H9 (cell line): ENCODE results near the gene KCNJ10. TPM values are rescaled to one million over a fixed set of nuclear protein-coding genes. Genes with fewer than 3 reads are reported as not detected.

Experiments used
- DNase-seq: peaks from one replicate; pipeline ENCODE4 v3.0.0-alpha.2; 2017
- H2AFZ ChIP-seq: one replicate; pipeline ENCODE4 v1.6.1; 2013; ENCODE audit warnings: mild to moderate bottlenecking, low read length, control low read depth, moderate library complexity
- H2AK5ac ChIP-seq: 2 replicates; pipeline ENCODE4 v1.6.1; 2013; ENCODE audit warnings: low read length, control low read depth, mixed read lengths; ENCODE audit not compliant: insufficient read length
- H2BK120ac ChIP-seq: one replicate; pipeline ENCODE4 v1.6.1; 2013; ENCODE audit warnings: low read depth, mild to moderate bottlenecking, low read length, control low read depth, inconsistent platforms; ENCODE audit not compliant: poor library complexity, severe bottlenecking
- H2BK12ac ChIP-seq: 2 replicates; pipeline ENCODE4 v1.6.1; 2013; ENCODE audit warnings: low read length, control low read depth, mixed read lengths, low read depth; ENCODE audit not compliant: insufficient read length
- H2BK15ac ChIP-seq: 2 replicates; pipeline ENCODE4 v1.6.1; 2013; ENCODE audit warnings: low read depth, low read length, control low read depth
- H2BK20ac ChIP-seq: one replicate; pipeline ENCODE4 v1.6.1; 2013; ENCODE audit warnings: low read depth, mild to moderate bottlenecking, low read length, control low read depth, inconsistent platforms; ENCODE audit not compliant: poor library complexity, severe bottlenecking
- H2BK5ac ChIP-seq: 2 replicates; pipeline ENCODE4 v1.6.1; 2013; ENCODE audit warnings: low read length, control low read depth, mixed read lengths; ENCODE audit not compliant: insufficient read length
- H3K14ac ChIP-seq: 2 replicates; pipeline ENCODE4 v1.6.1; 2013; ENCODE audit warnings: low read length, control low read depth; ENCODE audit not compliant: insufficient read depth
- H3K18ac ChIP-seq: 2 replicates; pipeline ENCODE4 v1.6.1; 2013; ENCODE audit warnings: low read depth, mild to moderate bottlenecking, mixed read lengths, low read length, control low read depth; ENCODE audit not compliant: insufficient read length
- H3K23ac ChIP-seq: 2 replicates; pipeline ENCODE4 v1.6.1; 2013; ENCODE audit warnings: low read length, control low read depth, mixed read lengths, low read depth; ENCODE audit not compliant: insufficient read length
- H3K23me2 ChIP-seq: 2 replicates; pipeline ENCODE4 v1.6.1; 2013; ENCODE audit warnings: low read depth, mild to moderate bottlenecking, mixed read lengths, low read length, control low read depth; ENCODE audit not compliant: insufficient read length, poor library complexity, severe bottlenecking
- H3K27ac ChIP-seq: 2 replicates; pipeline ENCODE4 v1.5.1; 2013; ENCODE audit warnings: low read length, control low read depth, mixed read lengths, low read depth; ENCODE audit not compliant: insufficient read length
- H3K27me3 ChIP-seq: 2 replicates; pipeline ENCODE4 v1.6.1; 2013; ENCODE audit warnings: low read length, control low read depth, inconsistent platforms; ENCODE audit not compliant: insufficient read depth
- H3K4ac ChIP-seq: 2 replicates; pipeline ENCODE4 v1.6.1; 2013; ENCODE audit warnings: low read depth, mild to moderate bottlenecking, control low read depth, inconsistent platforms, low read length, moderate library complexity
- H3K4me1 ChIP-seq: 2 replicates; pipeline ENCODE4 v1.6.1; 2013; ENCODE audit warnings: low read length, control low read depth, inconsistent platforms; ENCODE audit not compliant: insufficient read depth
- H3K4me2 ChIP-seq: 2 replicates; pipeline ENCODE4 v1.6.1; 2013; ENCODE audit warnings: low read length, control low read depth, mixed read lengths; ENCODE audit not compliant: insufficient read length, insufficient read depth
- H3K56ac ChIP-seq: 2 replicates; pipeline ENCODE4 v1.6.1; 2013; ENCODE audit warnings: low read depth, mild to moderate bottlenecking, mixed read lengths, low read length, control low read depth; ENCODE audit not compliant: insufficient read length
- H3K79me1 ChIP-seq: 2 replicates; pipeline ENCODE4 v1.6.1; 2013; ENCODE audit warnings: low read depth, mild to moderate bottlenecking, moderate library complexity, low read length, control low read depth, inconsistent platforms; ENCODE audit not compliant: insufficient read depth, poor library complexity, severe bottlenecking
- H3K79me2 ChIP-seq: 2 replicates; pipeline ENCODE4 v1.6.1; 2013; ENCODE audit warnings: low read length, control low read depth, inconsistent platforms; ENCODE audit not compliant: insufficient read depth
- H3K9ac ChIP-seq: 2 replicates; pipeline ENCODE4 v1.6.1; 2013; ENCODE audit warnings: low read length, control low read depth, mixed read lengths; ENCODE audit not compliant: insufficient read length; ENCODE audit errors: extremely low read depth
- H3K9me3 ChIP-seq: one replicate; pipeline ENCODE4 v1.6.1; 2013; ENCODE audit warnings: low read depth, low read length, inconsistent platforms; ENCODE audit not compliant: control insufficient read depth
- H3T11ph ChIP-seq: one replicate; pipeline ENCODE4 v1.6.1; 2013; ENCODE audit warnings: mild to moderate bottlenecking, low read length, control low read depth, inconsistent platforms
- H4K20me1 ChIP-seq: one replicate; pipeline ENCODE4 v1.6.1; 2013; ENCODE audit not compliant: control insufficient read depth, insufficient read length, insufficient read depth
- H4K5ac ChIP-seq: 2 replicates; pipeline ENCODE4 v1.6.1; 2013; ENCODE audit warnings: low read depth, mild to moderate bottlenecking, mixed read lengths, low read length, control low read depth; ENCODE audit not compliant: insufficient read length
- H4K8ac ChIP-seq: replicated peaks from 2 replicates; pipeline ENCODE4 v1.6.1; 2013; ENCODE audit warnings: low read length, control low read depth, mixed read lengths, low read depth; ENCODE audit not compliant: insufficient read length
- H4K91ac ChIP-seq: 2 replicates; pipeline ENCODE4 v1.6.1; 2013; ENCODE audit warnings: low read depth, mild to moderate bottlenecking, moderate library complexity, mixed read lengths, low read length, control low read depth; ENCODE audit not compliant: insufficient read length
- H3K27ac Mint-ChIP-seq, 3 experiments: 2 replicates in 2 of 3; 3 replicates in 1 of 3; pipeline ENCODE4 v1.8.0; 2020 to 2021; ENCODE audit warnings: mixed read lengths in 3 of 3, mild to moderate bottlenecking in 1 of 3, moderate library complexity in 1 of 3
- H3K27me3 Mint-ChIP-seq: 2 replicates; pipeline ENCODE4 v1.8.0; 2021; ENCODE audit warnings: low read depth, mild to moderate bottlenecking, moderate library complexity, mixed read lengths
- H3K36me3 Mint-ChIP-seq, 3 experiments: 2 replicates in 2 of 3; 3 replicates in 1 of 3; pipeline ENCODE4 v1.8.0; 2020 to 2021; ENCODE audit warnings: low read depth in 3 of 3, mixed read lengths in 3 of 3; ENCODE audit not compliant: insufficient read depth in 1 of 3
- H3K4me1 Mint-ChIP-seq, 2 experiments: 2 replicates each; pipeline ENCODE4 v1.8.0; 2020; ENCODE audit warnings: mixed read lengths in 2 of 2
- H3K4me3 Mint-ChIP-seq, 2 experiments: 2 replicates in 1 of 2; 3 replicates in 1 of 2; pipeline ENCODE4 v1.8.0; 2020 to 2021; ENCODE audit warnings: mild to moderate bottlenecking in 2 of 2, mixed read lengths in 2 of 2, moderate library complexity in 1 of 2
- H3K9me3 Mint-ChIP-seq, 2 experiments: 2 replicates in 1 of 2; 3 replicates in 1 of 2; pipeline ENCODE4 v1.8.0; 2020; ENCODE audit warnings: mild to moderate bottlenecking in 2 of 2, mixed read lengths in 2 of 2, moderate library complexity in 1 of 2
- WGBS: extraction: QIAGEN DNeasy Blood & Tissue Kit; methylation state at CpG from one replicate; pipeline ENCODE4 v1.1.7; 2013; ENCODE audit warnings: missing lambda C conversion rate, low lambda C conversion rate, mixed read lengths; ENCODE audit not compliant: insufficient read length; ENCODE audit errors: extremely low coverage; 5-methylcytosine and 5-hydroxymethylcytosine counted together
- total RNA-seq: library from RNA; stranded (reverse); gene quantifications from 2 replicates; pipeline ENCODE4 v1.2.1, GENCODE V29; 2021
- TF ChIP-seq, protein P1 (sequence below): fragments of 200-600 bp; sonication (generic); conservative IDR thresholded peaks from 3 replicates; pipeline ENCODE4 v1.8.0; 2021; ENCODE audit warnings: antibody characterized with exemption, mild to moderate bottlenecking

The KCNJ10 gene
- total RNA-seq, 1 experiment from 2014 or later = 0.44 TPM

DNA sequence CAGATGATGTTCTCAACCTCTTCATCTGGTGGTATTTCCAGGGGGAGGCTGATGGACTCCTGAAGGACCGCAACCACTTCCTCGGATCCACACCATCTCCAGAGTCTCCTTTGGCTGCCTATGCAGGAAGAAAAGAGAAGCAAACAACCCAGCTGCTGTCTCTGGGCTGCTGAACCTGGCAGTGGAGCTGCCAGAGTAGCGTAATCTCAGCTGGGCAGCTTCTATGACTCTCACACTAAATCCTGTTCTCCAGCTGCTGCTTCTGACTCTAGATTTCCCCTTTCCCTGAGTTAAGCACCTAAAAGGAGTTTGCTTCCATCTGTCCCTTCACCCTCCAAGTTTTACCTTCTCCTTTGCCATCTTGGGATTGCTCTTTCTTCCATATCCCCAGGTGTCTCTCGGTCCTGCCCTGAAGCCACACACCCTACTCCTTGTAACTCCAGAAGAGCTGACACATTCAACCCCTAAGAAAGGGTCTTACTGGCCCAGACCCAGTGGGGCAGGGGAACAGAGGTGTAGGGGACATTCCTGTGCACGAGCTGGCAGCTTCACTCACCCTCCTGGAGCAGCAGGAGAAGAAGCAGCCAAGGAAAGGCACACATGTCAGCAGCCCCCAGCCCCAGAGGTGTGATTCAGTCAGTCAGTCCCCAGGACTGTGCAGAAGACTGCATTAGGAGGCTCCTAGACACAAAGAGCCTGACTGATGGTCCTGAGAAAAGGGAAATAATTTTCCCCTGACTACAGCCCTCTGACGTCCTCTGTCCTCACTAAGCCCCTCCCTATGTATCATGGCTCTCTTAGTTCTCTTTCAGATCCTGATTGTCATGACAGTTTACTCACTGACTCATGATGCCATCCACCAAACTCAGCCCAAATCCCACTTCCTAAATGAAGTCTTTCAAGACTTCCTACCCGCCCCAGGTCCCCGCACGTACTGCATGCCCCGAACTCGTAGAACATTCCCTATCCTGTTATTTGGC is 116.1 kb downstream of the KCNJ10 start, which contains the start of gene SLAMF9:
Gene SLAMF9, minus strand, starts transcription at position 702 of the 980 bp plus-strand sequence. Its CDS starts 100 bp downstream, at position 602.
- Histone ChIP-seq H2BK5ac (no peak within 1 kb of the TSS), H2BK12ac (no peak within 1 kb of the TSS), H4K91ac (no peak within 1 kb of the TSS), H4K8ac (no peak within 1 kb of the TSS), H3K27me3 (no peaks in the 10 kb centered on the region; the same call in 1 of the 2 replicates), H3K18ac (no peak within 1 kb of the TSS), H3K79me1 (no peaks in the 10 kb centered on the region), H3K23me2 (no peaks in the 10 kb centered on the region), H3K9me3 (no peaks in the 10 kb centered on the region), H3K56ac (no peak within 1 kb of the TSS), H3K27ac (no peak within 1 kb of the TSS), H3T11ph (no peak within 1 kb of the TSS), H4K20me1 (no peaks in the 10 kb centered on the region), H3K14ac (no peak within 1 kb of the TSS), H2BK15ac (no peak within 1 kb of the TSS), H3K4me1 (no peaks in the 10 kb centered on the region), H2AK5ac (no peak within 1 kb of the TSS), H3K79me2 (no peaks in the 10 kb centered on the region), H3K23ac (no peak within 1 kb of the TSS), H3K4me2 (no peak within 1 kb of the TSS), H2BK20ac (no peak within 1 kb of the TSS), H2AFZ (no peak within 1 kb of the TSS), H3K4ac (no peak within 1 kb of the TSS), H4K5ac (no peak within 1 kb of the TSS), H3K9ac (no peak within 1 kb of the TSS), H2BK120ac (no peak within 1 kb of the TSS)
- WGBS = no CpG with 5 or more reads among the region's 11 CpGs
- H3K27ac Mint-ChIP-seq = peak within 1 kb of the TSS in 1 of 3 experiments; percentile 10; a peak in 2 of 7 replicates
- no peak within 1 kb of the TSS; a peak in 1 of 5 replicates for H3K4me3 Mint-ChIP-seq
- peaks cover 0 to 1% of the 10 kb centered on the region in 2 experiments; a peak in 1 of 4 replicates for H3K4me1 Mint-ChIP-seq
- TF ChIP-seq, protein P1, sequence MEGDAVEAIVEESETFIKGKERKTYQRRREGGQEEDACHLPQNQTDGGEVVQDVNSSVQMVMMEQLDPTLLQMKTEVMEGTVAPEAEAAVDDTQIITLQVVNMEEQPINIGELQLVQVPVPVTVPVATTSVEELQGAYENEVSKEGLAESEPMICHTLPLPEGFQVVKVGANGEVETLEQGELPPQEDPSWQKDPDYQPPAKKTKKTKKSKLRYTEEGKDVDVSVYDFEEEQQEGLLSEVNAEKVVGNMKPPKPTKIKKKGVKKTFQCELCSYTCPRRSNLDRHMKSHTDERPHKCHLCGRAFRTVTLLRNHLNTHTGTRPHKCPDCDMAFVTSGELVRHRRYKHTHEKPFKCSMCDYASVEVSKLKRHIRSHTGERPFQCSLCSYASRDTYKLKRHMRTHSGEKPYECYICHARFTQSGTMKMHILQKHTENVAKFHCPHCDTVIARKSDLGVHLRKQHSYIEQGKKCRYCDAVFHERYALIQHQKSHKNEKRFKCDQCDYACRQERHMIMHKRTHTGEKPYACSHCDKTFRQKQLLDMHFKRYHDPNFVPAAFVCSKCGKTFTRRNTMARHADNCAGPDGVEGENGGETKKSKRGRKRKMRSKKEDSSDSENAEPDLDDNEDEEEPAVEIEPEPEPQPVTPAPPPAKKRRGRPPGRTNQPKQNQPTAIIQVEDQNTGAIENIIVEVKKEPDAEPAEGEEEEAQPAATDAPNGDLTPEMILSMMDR = no peak
- H3K27me3 Mint-ChIP-seq = peaks cover 22% of the 10 kb centered on the region
- peak; percentile 10 for DNase-seq
- H3K36me3 Mint-ChIP-seq = no peaks in the 10 kb centered on the region
- H3K9me3 Mint-ChIP-seq = no peaks in the 10 kb centered on the region
